ENCODE results near the gene CCDC167. TPM values are rescaled to one million over a fixed set of nuclear protein-coding genes. Genes with fewer than 3 reads are reported as not detected.

CCDC167 gene
- total and polyA plus RNA-seq, 2 donors (not counting 1 experiment from before 2014, with no cell fraction given): 11.1 to 60.1 TPM

DNA sequence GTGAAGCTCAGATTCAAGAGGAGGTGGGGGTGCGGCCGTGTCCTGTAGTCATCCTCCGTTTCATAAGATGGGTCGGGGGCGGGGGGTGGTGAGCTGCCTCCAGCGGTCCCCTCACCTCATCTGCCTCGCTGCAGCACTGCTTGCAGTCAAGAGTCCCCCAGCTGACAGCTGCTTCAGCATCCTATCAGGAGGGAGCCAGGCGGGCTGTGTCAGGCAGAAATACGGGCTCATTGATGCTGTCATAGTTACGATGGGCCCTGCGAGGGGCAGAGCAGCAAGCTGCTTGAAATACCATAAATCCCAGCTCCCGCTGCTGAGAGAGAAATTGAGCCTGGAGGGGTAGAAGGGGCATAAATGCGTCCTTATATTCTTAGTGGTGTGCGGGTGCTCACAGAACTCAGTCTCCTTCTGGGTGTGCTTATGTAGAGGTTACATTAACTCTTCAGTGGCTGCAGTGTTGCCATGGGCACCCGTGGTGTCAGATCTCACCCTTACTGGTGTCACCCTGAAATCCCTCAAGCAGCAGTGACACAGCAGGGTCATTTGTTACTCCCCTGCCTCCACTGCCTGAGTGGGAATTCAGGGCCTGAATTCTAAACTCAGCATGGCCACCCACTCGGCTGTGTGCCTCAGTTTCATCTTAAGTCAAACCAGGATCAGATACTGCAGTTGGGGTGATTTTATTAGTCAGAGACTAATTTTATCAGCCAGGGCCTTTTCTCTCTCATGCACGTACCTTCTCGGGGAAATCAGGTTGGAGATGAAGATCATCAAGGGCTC, 21.8 kb downstream of the CCDC167 start:
- no peak overlapping the region for H3K4me3 ChIP-seq (ENCODE audit: control extremely low read depth in 1 of 5, extremely low read depth in 1 of 5, insufficient read depth in 1 of 5, low read depth in 2 of 5, low read length in 4 of 5)
- H4K20me1 ChIP-seq (ENCODE audit: control insufficient read depth, insufficient read depth, low read length, poor library complexity, severe bottlenecking): no peaks in the 10 kb centered on the region
- no peaks in the 10 kb centered on the region for H3K4me1 ChIP-seq (ENCODE audit: control insufficient read depth in 2 of 2, insufficient read depth in 2 of 2, low read length in 2 of 2)
- no peak overlapping the region for H3K27ac ChIP-seq (ENCODE audit: low read length in 2 of 2)
- H3K36me3 ChIP-seq (replicated peaks in 1 of 2; ENCODE audit: control extremely low read depth in 1 of 2, control insufficient read depth in 1 of 2, extremely low read depth in 1 of 2, insufficient read depth in 2 of 2, low read length in 1 of 2): peaks cover 2 to 94% of the 10 kb centered on the region in 2 experiments
- H3K79me2 ChIP-seq (ENCODE audit: control insufficient read depth, insufficient read depth, low read length): no peaks in the 10 kb centered on the region
- Mint-ChIP-seq H3K4me1 (no peaks in the 10 kb centered on the region), H3K27me3 (no peaks in the 10 kb centered on the region), H3K4me3 (no peak overlapping the region), H3K9me3 (ENCODE audit: insufficient read depth) (no peaks in the 10 kb centered on the region), H3K27ac (no peak overlapping the region)
- H3K9ac ChIP-seq (ENCODE audit: low read length): no peak overlapping the region
- intact Hi-C loops (cut with micrococcal nuclease): no loop called here
- H2AFZ ChIP-seq (ENCODE audit: insufficient read depth, low read depth, low read length, poor library complexity, severe bottlenecking): no peak overlapping the region
- no peak overlapping the region for H3K4me2 ChIP-seq (replicated peaks; ENCODE audit: low read depth, low read length, poor library complexity, severe bottlenecking)
- ATAC-seq (ENCODE audit: low read depth) (no peak), DNase-seq (no peak)
- H3K9me3 ChIP-seq (ENCODE audit: control extremely low read depth in 1 of 3, control insufficient read depth in 2 of 3, insufficient read depth in 1 of 3, low read length in 2 of 3): no peaks in the 10 kb centered on the region
- TF ChIP-seq EZH2 (IDR thresholded peaks at IDR 0.05; ENCODE audit: borderline replicate concordance, insufficient read depth, low read depth, low read length, poor library complexity, severe bottlenecking): no peak
- no peak for TF ChIP-seq CTCF (IDR thresholded peaks at IDR 0.05)
- 93% methylated on average over 14 of the region's 18 CpGs for WGBS (ENCODE audit: insufficient coverage)
- ChIA-PET CTCF (interaction anchor here (0.6 to 1.6 kb wide), 4 partner anchors 10 to 695 kb away, joined by 3 to 4 read pairs (median 4); no protein-coding TSS in a partner anchor), POLR2A (interaction anchor here (1.1 kb wide), 1 partner anchor 45 kb away, joined by 3 read pairs; the partner anchor contains the start of gene CMTR1)
- H3K27me3 ChIP-seq (replicated peaks in 1 of 4; ENCODE audit: control extremely low read depth in 1 of 4, control insufficient read depth in 3 of 4, insufficient read depth in 4 of 4, low read length in 3 of 4): no peaks in the 10 kb centered on the region

- ATAC-seq (ENCODE audit: low read depth) (no peak), DNase-seq (no peak)
- H3K9me3 Mint-ChIP-seq (ENCODE audit: insufficient read depth): no peaks in the 10 kb centered on the region
- Histone ChIP-seq H4K20me1 (ENCODE audit: control insufficient read depth, insufficient read depth, low read length, poor library complexity, severe bottlenecking) (no peaks in the 10 kb centered on the region), H3K27ac (ENCODE audit: low read length in 2 of 2) (no peak overlapping the region), H3K4me1 (ENCODE audit: control insufficient read depth in 2 of 2, insufficient read depth in 2 of 2, low read length in 2 of 2) (no peaks in the 10 kb centered on the region), H2AFZ (ENCODE audit: insufficient read depth, low read depth, low read length, poor library complexity, severe bottlenecking) (no peak overlapping the region), H3K4me3 (ENCODE audit: control extremely low read depth in 1 of 5, extremely low read depth in 1 of 5, insufficient read depth in 1 of 5, low read depth in 2 of 5, low read length in 4 of 5) (no peak overlapping the region), H3K4me2 (replicated peaks; ENCODE audit: low read depth, low read length, poor library complexity, severe bottlenecking) (no peak overlapping the region), H3K9ac (ENCODE audit: low read length) (no peak overlapping the region), H3K27me3 (replicated peaks in 1 of 4; ENCODE audit: control extremely low read depth in 1 of 4, control insufficient read depth in 3 of 4, insufficient read depth in 4 of 4, low read length in 3 of 4) (no peaks in the 10 kb centered on the region), H3K36me3 (replicated peaks in 1 of 2; ENCODE audit: control extremely low read depth in 1 of 2, control insufficient read depth in 1 of 2, extremely low read depth in 1 of 2, insufficient read depth in 2 of 2, low read length in 1 of 2) (peaks cover 4 to 94% of the 10 kb centered on the region in 2 experiments), H3K9me3 (ENCODE audit: control extremely low read depth in 1 of 3, control insufficient read depth in 2 of 3, insufficient read depth in 1 of 3, low read length in 2 of 3) (no peaks in the 10 kb centered on the region), H3K79me2 (ENCODE audit: control insufficient read depth, insufficient read depth, low read length) (no peaks in the 10 kb centered on the region)
- no peak overlapping the region for H3K4me3 Mint-ChIP-seq
- TF ChIP-seq CTCF (IDR thresholded peaks at IDR 0.05) (no peak), EZH2 (IDR thresholded peaks at IDR 0.05; ENCODE audit: borderline replicate concordance, insufficient read depth, low read depth, low read length, poor library complexity, severe bottlenecking) (no peak)
- no peaks in the 10 kb centered on the region for H3K4me1 Mint-ChIP-seq
- H3K27me3 Mint-ChIP-seq: no peaks in the 10 kb centered on the region
- WGBS (ENCODE audit: insufficient coverage): 92% methylated on average over 3 of the region's 3 CpGs
- intact Hi-C loops (cut with micrococcal nuclease): no loop called here
- ChIA-PET POLR2A (no interaction called here), CTCF (interaction anchor here (0.6 kb wide), 1 partner anchor 695 kb away, joined by 4 read pairs; no protein-coding TSS in a partner anchor)
- H3K27ac Mint-ChIP-seq: no peak overlapping the region
Measured at GRCh38 chr6:37477191-37477590, 22.5 kb downstream of the CCDC167 start.

Measured in B cell (primary cell).